HepG2 (cell line): Measurements from ENCODE around the gene ARL5B. TPM values are rescaled to one million over a fixed set of nuclear protein-coding genes. Genes with fewer than 3 reads are reported as not detected.
A peak's percentile ranks its signal among the peaks of the same experiment; 100 is the strongest.

Experiments
- ATF5 ChIP-seq: sonication (generic); formaldehyde crosslinking; IDR thresholded peaks from 2 replicates; pipeline ENCODE4 v1.4.0; 2020; ENCODE audit warnings: mild to moderate bottlenecking, low read depth, missing genetic modification reagents
- FOXP4 ChIP-seq: sonication (generic); formaldehyde crosslinking; IDR thresholded peaks from 2 replicates; pipeline ENCODE4 v1.4.0; 2020; ENCODE audit warnings: missing genetic modification reagents
- GFI1 ChIP-seq: sonication (generic); formaldehyde crosslinking; IDR thresholded peaks from 2 replicates; pipeline ENCODE4 v1.5.0; 2020; ENCODE audit warnings: missing genetic modification reagents, mild to moderate bottlenecking, borderline replicate concordance
- IRF2 ChIP-seq: IDR thresholded peaks from 2 replicates; pipeline ENCODE4 v1.6.1; 2018; ENCODE audit warnings: missing genetic modification reagents, missing compliant biosample characterization
- MBD4 ChIP-seq: IDR thresholded peaks from 2 replicates; pipeline ENCODE4 v1.6.1; 2012; ENCODE audit warnings: low read length, inconsistent platforms, borderline replicate concordance
- MTA3 ChIP-seq: sonication (generic); formaldehyde crosslinking; IDR thresholded peaks from 2 replicates; pipeline ENCODE4 v1.4.0; 2020; ENCODE audit warnings: missing genetic modification reagents
- RARA ChIP-seq: IDR thresholded peaks from 2 replicates; pipeline ENCODE4 v1.6.1; 2016; ENCODE audit warnings: missing genetic modification reagents, missing compliant biosample characterization
- SIX1 ChIP-seq: sonication (generic); formaldehyde crosslinking; IDR thresholded peaks from 2 replicates; pipeline ENCODE4 v1.4.0; 2020; ENCODE audit warnings: missing genetic modification reagents, borderline replicate concordance
- SNAPC4 ChIP-seq: sonication (generic); formaldehyde crosslinking; IDR thresholded peaks from 2 replicates; pipeline ENCODE4 v1.4.0; 2020; ENCODE audit warnings: mild to moderate bottlenecking, missing genetic modification reagents
- SOX6 ChIP-seq, 2 experiments: fragments of 450-650 bp in 1 of 2; sonication (generic) in 1 of 2; formaldehyde crosslinking in 1 of 2; IDR thresholded peaks; 2 replicates each; pipeline versions ENCODE4 v1.4.0 to v1.6.1; 2017 to 2020; ENCODE audit warnings: antibody characterized with exemption in 1 of 2, mild to moderate bottlenecking in 1 of 2, missing genetic modification reagents in 1 of 2
- SPEN ChIP-seq: sonication (generic); formaldehyde crosslinking; IDR thresholded peaks from 2 replicates; pipeline ENCODE4 v1.5.1; 2020; ENCODE audit warnings: low read depth, mild to moderate bottlenecking, missing genetic modification reagents
- TBP ChIP-seq: sonication (generic); formaldehyde crosslinking; IDR thresholded peaks from 2 replicates; pipeline ENCODE4 v1.5.0; 2020; ENCODE audit warnings: missing genetic modification reagents
- TMF1 ChIP-seq: sonication (generic); formaldehyde crosslinking; IDR thresholded peaks from 2 replicates; pipeline ENCODE4 v1.8.1; 2022; ENCODE audit warnings: low read depth, missing genetic modification reagents
- TRIM24 ChIP-seq: sonication (generic); formaldehyde crosslinking; IDR thresholded peaks from 2 replicates; pipeline ENCODE4 v1.8.0; 2022; ENCODE audit warnings: mild to moderate bottlenecking, missing genetic modification reagents
- ZBTB25 ChIP-seq: IDR thresholded peaks from 2 replicates; pipeline ENCODE4 v1.6.1; 2018; ENCODE audit warnings: missing genetic modification reagents
- ZNF136 ChIP-seq: sonication (generic); formaldehyde crosslinking; IDR thresholded peaks from 2 replicates; pipeline ENCODE4 v1.8.1; 2022; ENCODE audit warnings: low read depth, mild to moderate bottlenecking, moderate library complexity, missing genetic modification reagents
- ZNF138 ChIP-seq: sonication (generic); formaldehyde crosslinking; IDR thresholded peaks from 2 replicates; pipeline ENCODE4 v1.5.0; 2020; ENCODE audit warnings: mild to moderate bottlenecking, low read depth, missing genetic modification reagents
- ZNF280B ChIP-seq: sonication (generic); formaldehyde crosslinking; IDR thresholded peaks from 2 replicates; pipeline ENCODE4 v1.5.0; 2020; ENCODE audit warnings: missing genetic modification reagents, mild to moderate bottlenecking, borderline replicate concordance
- ZNF331 ChIP-seq: sonication (generic); formaldehyde crosslinking; IDR thresholded peaks from 2 replicates; pipeline ENCODE4 v1.4.0; 2020; ENCODE audit warnings: missing genetic modification reagents
- ZNF709 ChIP-seq: sonication (generic); formaldehyde crosslinking; IDR thresholded peaks from 2 replicates; pipeline ENCODE4 v1.5.0; 2020; ENCODE audit warnings: mild to moderate bottlenecking, missing genetic modification reagents
- ZNF772 ChIP-seq: sonication (generic); formaldehyde crosslinking; IDR thresholded peaks from 2 replicates; pipeline ENCODE4 v1.5.0; 2020; ENCODE audit warnings: mild to moderate bottlenecking, missing genetic modification reagents
- polyA plus RNA-seq, 8 experiments: library from polyadenylated mRNA; depleted of rRNA in 3 of 8; stranded (reverse) in 7 of 8; unstranded in 1 of 8; fragments of >200 nt; fragmentation: Illumina TruSeq in 4 of 8; extraction: Trizol in 4 of 8; gene quantifications; 2 replicates each; pipeline versions ENCODE4 v1.2.1 to v1.2.3, GENCODE V29; 2011 to 2016; ENCODE audit warnings: low read depth in 4 of 8, missing spikeins in 1 of 8, mixed read lengths in 1 of 8; ENCODE audit not compliant: insufficient read depth in 1 of 8
- total RNA-seq, 5 experiments: library from RNA; depleted of rRNA; stranded (reverse); fragments of >200 nt; fragmentation: Illumina TruSeq; extraction: Trizol; gene quantifications; 2 replicates each; pipeline ENCODE4 v1.2.3, GENCODE V29; 2016; ENCODE audit warnings: low read depth in 1 of 5

Gene ARL5B
- total and polyA plus RNA-seq, 2 of the 13 experiments (the other 11 are each of a cell fraction or from before 2014, with no cell fraction given): 26.6 to 32.7 TPM

GRCh38 chr10:18610517-18610916, 48.7 kb upstream of the ARL5B start (continued):
- no peak for TF ChIP-seq ATF5 (CRISPR knock-in tag)
- peak; percentile 96; the same call in 1 of the 2 replicates for TF ChIP-seq SIX1 (CRISPR knock-in tag)
- no peak for TF ChIP-seq ZNF772 (CRISPR knock-in tag)
- TF ChIP-seq TRIM24: no peak
- 0 out of 2 replicates have a peak, but pooled peaks have one; percentile 32 for TF ChIP-seq ZNF136 (CRISPR knock-in tag)
- no peak for TF ChIP-seq MTA3
- TF ChIP-seq FOXP4 (CRISPR knock-in tag): peak; percentile 89
- TF ChIP-seq ZBTB25 (CRISPR knock-in tag): 0 out of 2 replicates have a peak, but pooled peaks have one; percentile 65
- TF ChIP-seq ZNF331: peak; percentile 54; the same call in 1 of the 2 replicates
- no peak for TF ChIP-seq SNAPC4 (CRISPR knock-in tag)
- no peak for TF ChIP-seq ZNF138 (CRISPR knock-in tag)
- TF ChIP-seq SPEN (CRISPR knock-in tag): no peak
- no peak for TF ChIP-seq TBP
- TF ChIP-seq ZNF709: no peak
- no peak for TF ChIP-seq ZNF280B (CRISPR knock-in tag)
- TF ChIP-seq TMF1 (CRISPR knock-in tag): no peak
- no peak for TF ChIP-seq SOX6 (IDR thresholded peaks at IDR 0.05)
- peak; percentile 97 for TF ChIP-seq SOX6 (CRISPR knock-in tag; IDR thresholded peaks at IDR 0.05)
- peak; percentile 69; the same call in 1 of the 2 replicates for TF ChIP-seq MBD4
- peak; percentile 75 for TF ChIP-seq RARA (CRISPR knock-in tag)
- peak; percentile 93 for TF ChIP-seq IRF2 (CRISPR knock-in tag)
- TF ChIP-seq GFI1 (CRISPR knock-in tag): peak; percentile 81; the same call in 1 of the 2 replicates
